HG03025 (cell line): ENCODE results near the gene ZNF460.
A peak's percentile ranks its signal among the peaks of the same experiment; 100 is the strongest.
"Not testable (repeated sequence)": the region's sequence is repeated elsewhere in the genome, so short reads cannot be mapped to it uniquely, and the experiment has no call there.

Experiments used
- ATAC-seq: cut with Tn5 transposase; IDR thresholded peaks from one replicate; pipeline ENCODE4 v1.9.1; 2021; ENCODE audit warnings: mild to moderate bottlenecking, moderate library complexity; ENCODE audit not compliant: unreplicated experiment, low FRiP score

Gene ZNF460

GRCh38 chr19:57280165-57280961, at the start of gene ZNF460:
Gene ZNF460, plus strand, starts transcription at chr19:57280485. Its CDS starts 322 bp downstream, at chr19:57280807.
- ATAC-seq = peak; percentile 72

- ATAC-seq = no peak
These were observed 48.6 kb upstream of the ZNF460 start for GRCh38 chr19:57231686-57232085.

- ATAC-seq = no peak
These were observed 47.1 kb upstream of the ZNF460 start for GRCh38 chr19:57233207-57233606.

- no peak for ATAC-seq
These were observed 40.3 kb upstream of the ZNF460 start for GRCh38 chr19:57239982-57240310.

- ATAC-seq = peak; percentile 86
These were observed 39.8 kb upstream of the ZNF460 start, which contains the start of gene ZNF805 for GRCh38 chr19:57240311-57241090. Gene ZNF805, plus strand, starts transcription at chr19:57240632. Its CDS starts 260 bp downstream, at chr19:57240892.

- no peak for ATAC-seq
These were observed 39.1 kb upstream of the ZNF460 start for GRCh38 chr19:57241176-57241575.

- no peak for ATAC-seq
These were observed 37.5 kb upstream of the ZNF460 start for GRCh38 chr19:57242821-57243220.

- no peak for ATAC-seq
These were observed 35.8 kb upstream of the ZNF460 start for GRCh38 chr19:57244513-57244912.

- ATAC-seq = no peak
These were observed 35.2 kb upstream of the ZNF460 start for GRCh38 chr19:57245066-57245465.

- no peak for ATAC-seq
These were observed 34.3 kb upstream of the ZNF460 start for GRCh38 chr19:57245959-57246358.

GRCh38 chr19:57248646-57249045, 31.6 kb upstream of the ZNF460 start:
- no peak for ATAC-seq

- ATAC-seq = no peak
These were observed 31.0 kb upstream of the ZNF460 start for GRCh38 chr19:57249329-57249728.

- ATAC-seq = not testable (repeated sequence)
These were observed 26.5 kb upstream of the ZNF460 start for GRCh38 chr19:57253767-57254166.

- ATAC-seq = no peak
These were observed 18.2 kb upstream of the ZNF460 start for GRCh38 chr19:57262044-57262443.

- no peak for ATAC-seq
These were observed 17.0 kb upstream of the ZNF460 start for GRCh38 chr19:57263244-57263741.

- no peak for ATAC-seq
These were observed 13.0 kb upstream of the ZNF460 start for GRCh38 chr19:57267291-57267690.

GRCh38 chr19:57269515-57270250, 10.6 kb upstream of the ZNF460 start:
- no peak for ATAC-seq

GRCh38 chr19:57271280-57271679, 9.0 kb upstream of the ZNF460 start:
- no peak for ATAC-seq

GRCh38 chr19:57273014-57273413, 7.3 kb upstream of the ZNF460 start:
- no peak for ATAC-seq

- no peak for ATAC-seq
These were observed 3.9 kb upstream of the ZNF460 start for GRCh38 chr19:57276430-57276829.

GRCh38 chr19:57278481-57278880, 1.8 kb upstream of the ZNF460 start:
- not testable (repeated sequence) for ATAC-seq
